Uterus (tissue), 2 donors: ENCODE results near the gene WWC1.

ENCODE experiments used
- CTCF ChIP-seq, 4 experiments: fragments of 200-600 bp in 2 of 4; fragments of 450-650 bp in 2 of 4; sonication (generic) in 2 of 4; IDR thresholded peaks; one replicate each; pipeline ENCODE4 v1.5.1; 2016 to 2019; ENCODE audit warnings: antibody characterized with exemption in 4 of 4, mild to moderate bottlenecking in 2 of 4, moderate library complexity in 1 of 4
- POLR2A ChIP-seq, 2 donors: fragments of 450-650 bp; IDR thresholded peaks; one replicate each; pipeline ENCODE4 v1.6.1; 2016; ENCODE audit warnings: antibody characterized with exemption in 2 of 2, mild to moderate bottlenecking in 1 of 2, moderate library complexity in 1 of 2

GRCh38 chr5:168305281-168305680 is 13.8 kb downstream of the WWC1 start:
- no peak for TF ChIP-seq CTCF (IDR thresholded peaks at IDR 0.05)
- TF ChIP-seq POLR2A (IDR thresholded peaks at IDR 0.05), result no peak
